IPS-18a (cell line): ENCODE results near the gene ZNF132.
"Not testable (repeated sequence)": the region's sequence is repeated elsewhere in the genome, so short reads cannot be mapped to it uniquely, and the experiment has no call there.

Source experiments
- H3K27ac ChIP-seq: one replicate; pipeline ENCODE4 v1.5.1; 2013; ENCODE audit warnings: low read length
- H3K27me3 ChIP-seq: one replicate; pipeline ENCODE4 v1.6.1; 2013; ENCODE audit warnings: mild to moderate bottlenecking, low read length; ENCODE audit not compliant: control insufficient read depth, insufficient read depth
- H3K36me3 ChIP-seq: one replicate; pipeline ENCODE4 v1.6.1; 2013; ENCODE audit warnings: low read depth, low read length; ENCODE audit not compliant: control insufficient read depth
- H3K4me1 ChIP-seq: one replicate; pipeline ENCODE4 v1.6.1; 2013; ENCODE audit warnings: low read depth, low read length; ENCODE audit not compliant: control insufficient read depth
- H3K4me3 ChIP-seq: one replicate; pipeline ENCODE4 v1.5.1; 2013; ENCODE audit warnings: low read length
- H3K9ac ChIP-seq: one replicate; pipeline ENCODE4 v1.6.1; 2013; ENCODE audit warnings: mild to moderate bottlenecking, low read length, moderate library complexity
- H3K9me3 ChIP-seq: one replicate; pipeline ENCODE4 v1.6.1; 2013; ENCODE audit warnings: low read depth, low read length; ENCODE audit not compliant: control insufficient read depth

The ZNF132 gene

GRCh38 chr19:58439576-58440554, at the start of gene ZNF132:
TSS of gene ZNF132 (minus strand) at chr19:58440153. CDS start at chr19:58439821, 332 bp downstream.
- Histone ChIP-seq H3K27ac (peak within 1 kb of the TSS; percentile 51), H3K36me3 (peaks cover 14% of the 10 kb centered on the region), H3K9ac (peak within 1 kb of the TSS; percentile 60), H3K4me3 (peak within 1 kb of the TSS; percentile 87), H3K27me3 (peaks cover 9% of the 10 kb centered on the region), H3K4me1 (peaks cover 3% of the 10 kb centered on the region), H3K9me3 (peaks cover 14% of the 10 kb centered on the region)

- not testable (repeated sequence) for H3K4me3 ChIP-seq, H3K27ac ChIP-seq, H3K36me3 ChIP-seq, H3K9me3 ChIP-seq, H3K27me3 ChIP-seq, H3K9ac ChIP-seq, H3K4me1 ChIP-seq
Measured at GRCh38 chr19:58484349-58484748, 44.4 kb upstream of the ZNF132 start.

GRCh38 chr19:58483776-58484175, 43.8 kb upstream of the ZNF132 start:
- Histone ChIP-seq H3K4me1 (no peaks in the 10 kb centered on the region), H3K27ac (no peak overlapping the region), H3K36me3 (no peaks in the 10 kb centered on the region), H3K9ac (no peak overlapping the region), H3K27me3 (no peaks in the 10 kb centered on the region), H3K4me3 (no peak overlapping the region), H3K9me3 (no peaks in the 10 kb centered on the region)

- H3K27me3 ChIP-seq: no peaks in the 10 kb centered on the region
- no peaks in the 10 kb centered on the region for H3K36me3 ChIP-seq
- no peaks in the 10 kb centered on the region for H3K9me3 ChIP-seq
- no peak overlapping the region for H3K4me3 ChIP-seq
- no peak overlapping the region for H3K27ac ChIP-seq
- no peaks in the 10 kb centered on the region for H3K4me1 ChIP-seq
- no peak overlapping the region for H3K9ac ChIP-seq
Measured at GRCh38 chr19:58482372-58482771, 42.4 kb upstream of the ZNF132 start.

- Histone ChIP-seq H3K27me3 (no peaks in the 10 kb centered on the region), H3K27ac (no peak overlapping the region), H3K36me3 (no peaks in the 10 kb centered on the region)
Measured at GRCh38 chr19:58480831-58481230, 40.9 kb upstream of the ZNF132 start.

GRCh38 chr19:58480481-58480830, 40.5 kb upstream of the ZNF132 start:
- H3K4me1 ChIP-seq: no peaks in the 10 kb centered on the region
- H3K27me3 ChIP-seq: no peaks in the 10 kb centered on the region
- no peaks in the 10 kb centered on the region for H3K9me3 ChIP-seq
- no peak overlapping the region for H3K27ac ChIP-seq
- no peak overlapping the region for H3K4me3 ChIP-seq
- H3K36me3 ChIP-seq: no peaks in the 10 kb centered on the region
- no peak overlapping the region for H3K9ac ChIP-seq

More at GRCh38 chr19:58480831-58481230, 40.9 kb upstream of the ZNF132 start:
- no peaks in the 10 kb centered on the region for H3K9me3 ChIP-seq
- H3K4me1 ChIP-seq: no peaks in the 10 kb centered on the region
- H3K4me3 ChIP-seq: no peak overlapping the region
- H3K9ac ChIP-seq: no peak overlapping the region

- peaks cover 5% of the 10 kb centered on the region for H3K4me1 ChIP-seq
- no peak overlapping the region for H3K9ac ChIP-seq
- no peaks in the 10 kb centered on the region for H3K36me3 ChIP-seq
- H3K27me3 ChIP-seq: no peaks in the 10 kb centered on the region
- H3K4me3 ChIP-seq: no peak overlapping the region
- no peaks in the 10 kb centered on the region for H3K9me3 ChIP-seq
- H3K27ac ChIP-seq: no peak overlapping the region
Measured at GRCh38 chr19:58479736-58480480, 40.0 kb upstream of the ZNF132 start.

GRCh38 chr19:58479303-58479702, 39.4 kb upstream of the ZNF132 start:
- no peak overlapping the region for H3K4me3 ChIP-seq
- H3K27me3 ChIP-seq: no peaks in the 10 kb centered on the region
- H3K27ac ChIP-seq: no peak overlapping the region
- H3K9ac ChIP-seq: no peak overlapping the region
- H3K9me3 ChIP-seq: no peaks in the 10 kb centered on the region
- H3K36me3 ChIP-seq: no peaks in the 10 kb centered on the region
- peaks cover 6% of the 10 kb centered on the region for H3K4me1 ChIP-seq

- no peak overlapping the region for H3K27ac ChIP-seq
- no peak overlapping the region for H3K9ac ChIP-seq
- H3K36me3 ChIP-seq: no peaks in the 10 kb centered on the region
- H3K4me1 ChIP-seq: peaks cover 6% of the 10 kb centered on the region
- no peaks in the 10 kb centered on the region for H3K9me3 ChIP-seq
- no peaks in the 10 kb centered on the region for H3K27me3 ChIP-seq
- no peak overlapping the region for H3K4me3 ChIP-seq
Measured at GRCh38 chr19:58477871-58478270, 37.9 kb upstream of the ZNF132 start.

- H3K9me3 ChIP-seq: no peaks in the 10 kb centered on the region
- no peak overlapping the region for H3K9ac ChIP-seq
- H3K4me3 ChIP-seq: peak overlapping the region; percentile 78
- H3K27ac ChIP-seq: no peak overlapping the region
- H3K36me3 ChIP-seq: peaks cover 3% of the 10 kb centered on the region
- peaks cover 6% of the 10 kb centered on the region for H3K4me1 ChIP-seq
- H3K27me3 ChIP-seq: no peaks in the 10 kb centered on the region
Measured at GRCh38 chr19:58477130-58477529, 37.2 kb upstream of the ZNF132 start.

GRCh38 chr19:58476498-58477015, 36.6 kb upstream of the ZNF132 start:
- Histone ChIP-seq H3K27me3 (no peaks in the 10 kb centered on the region), H3K4me1 (peaks cover 6% of the 10 kb centered on the region), H3K27ac (peak overlapping the region; percentile 62), H3K4me3 (peak overlapping the region; percentile 78), H3K36me3 (peaks cover 5% of the 10 kb centered on the region), H3K9ac (peak overlapping the region; percentile 64), H3K9me3 (no peaks in the 10 kb centered on the region)
